ENCODE data around the gene SNHG17. TPM values are rescaled to one million over a fixed set of nuclear protein-coding genes. Genes with fewer than 3 reads are reported as not detected.

The SNHG17 gene
- total and polyA plus RNA-seq, 12 donors: 6.4 to 68.0 (median 22.3) TPM

DNA sequence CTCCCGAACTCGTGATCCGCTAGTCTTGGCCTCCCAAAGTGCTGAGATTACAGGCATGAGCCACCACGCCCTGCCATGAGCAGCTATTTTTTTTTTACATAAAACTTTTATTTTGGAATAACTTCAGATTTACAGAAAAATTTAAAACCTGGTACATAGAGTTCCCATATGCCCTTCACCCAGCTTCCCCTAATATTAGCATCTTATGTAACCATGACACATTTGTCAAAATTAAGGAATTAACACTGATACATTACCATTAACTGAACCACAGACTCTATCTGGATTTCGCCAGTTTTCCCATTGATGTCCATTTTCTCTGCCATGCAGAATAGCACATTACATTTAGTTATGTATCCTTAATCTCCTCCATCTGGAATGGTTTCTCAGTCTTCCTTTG, 23.2 kb upstream of the SNHG17 start:
- 90 to 97% (median 95%) methylated on average over 5 of the region's 5 CpGs for WGBS, 4 donors
- peaks cover 0 to 5% of the 10 kb centered on the region in 2 donors for H3K4me1 ChIP-seq (replicated peaks in 1 of 2)

DNA sequence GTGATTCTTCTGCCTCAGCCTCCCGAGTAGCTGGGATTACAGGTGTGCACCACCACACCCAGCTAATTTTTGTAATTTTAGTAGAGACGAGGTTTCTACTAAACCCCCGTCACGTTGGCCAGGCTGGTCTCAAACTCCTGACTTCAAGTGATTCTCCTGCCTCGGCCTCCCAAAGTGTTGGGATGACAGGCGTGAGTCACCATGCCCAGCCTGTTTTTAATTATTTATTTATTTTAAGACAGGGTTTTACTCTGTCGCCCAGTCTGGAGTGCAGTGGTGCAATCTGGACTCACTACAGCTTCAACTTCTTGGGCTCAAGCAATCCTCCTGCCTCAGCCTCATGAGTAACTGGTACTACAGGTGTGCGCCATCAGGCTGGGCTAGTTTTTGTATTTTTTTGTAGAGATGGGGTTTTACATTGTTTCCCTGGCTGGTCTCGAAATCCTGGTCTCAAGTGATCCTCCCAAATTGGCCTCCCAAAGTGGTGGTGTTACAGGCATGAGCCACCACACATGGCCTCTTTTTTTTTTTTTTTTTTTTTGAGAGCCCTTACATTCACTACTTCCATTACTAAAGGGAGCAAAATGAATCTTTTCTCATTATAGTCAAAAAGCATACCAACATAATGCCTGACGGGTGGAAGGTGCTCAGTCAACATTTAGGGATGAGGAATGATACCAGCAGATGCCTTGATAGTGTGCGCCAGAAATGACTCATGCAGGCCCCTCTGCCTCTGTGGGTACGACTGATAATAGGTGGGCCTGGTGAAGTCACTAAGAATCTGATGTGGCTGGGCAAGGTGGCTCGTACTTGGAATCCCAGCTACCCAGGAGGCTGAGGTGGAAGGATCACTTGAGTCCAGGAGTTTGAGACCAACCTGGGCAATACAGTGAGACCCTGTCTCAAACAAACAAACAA, 19.7 kb upstream of the SNHG17 start:
- Histone ChIP-seq H3K27ac (no peak overlapping the region), H3K4me3 (no peak overlapping the region), H3K36me3 (replicated peaks in 1 of 2) (peaks cover 0 to 7% of the 10 kb centered on the region in 2 donors), H3K4me1 (replicated peaks in 1 of 2) (no peaks in the 10 kb centered on the region), H3K9me3 (replicated peaks in 1 of 3) (no peaks in the 10 kb centered on the region), H3K27me3 (no peaks in the 10 kb centered on the region)
- intact Hi-C loops (cut with DNase I): no loop called here
- peak in 1 of 7 donors; percentile 25 for DNase-seq
- 89 to 95% (median 91%) methylated on average over 13 of the region's 13 CpGs for WGBS, 4 donors
- no peak for TF ChIP-seq POLR2A (IDR thresholded peaks at IDR 0.05)
- TF ChIP-seq, protein P1, sequence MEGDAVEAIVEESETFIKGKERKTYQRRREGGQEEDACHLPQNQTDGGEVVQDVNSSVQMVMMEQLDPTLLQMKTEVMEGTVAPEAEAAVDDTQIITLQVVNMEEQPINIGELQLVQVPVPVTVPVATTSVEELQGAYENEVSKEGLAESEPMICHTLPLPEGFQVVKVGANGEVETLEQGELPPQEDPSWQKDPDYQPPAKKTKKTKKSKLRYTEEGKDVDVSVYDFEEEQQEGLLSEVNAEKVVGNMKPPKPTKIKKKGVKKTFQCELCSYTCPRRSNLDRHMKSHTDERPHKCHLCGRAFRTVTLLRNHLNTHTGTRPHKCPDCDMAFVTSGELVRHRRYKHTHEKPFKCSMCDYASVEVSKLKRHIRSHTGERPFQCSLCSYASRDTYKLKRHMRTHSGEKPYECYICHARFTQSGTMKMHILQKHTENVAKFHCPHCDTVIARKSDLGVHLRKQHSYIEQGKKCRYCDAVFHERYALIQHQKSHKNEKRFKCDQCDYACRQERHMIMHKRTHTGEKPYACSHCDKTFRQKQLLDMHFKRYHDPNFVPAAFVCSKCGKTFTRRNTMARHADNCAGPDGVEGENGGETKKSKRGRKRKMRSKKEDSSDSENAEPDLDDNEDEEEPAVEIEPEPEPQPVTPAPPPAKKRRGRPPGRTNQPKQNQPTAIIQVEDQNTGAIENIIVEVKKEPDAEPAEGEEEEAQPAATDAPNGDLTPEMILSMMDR (IDR thresholded peaks at IDR 0.05): no peak

More for the DNA sequence above, 23.2 kb upstream of the SNHG17 start:
- TF ChIP-seq, protein P1 (IDR thresholded peaks at IDR 0.05): no peak
- TF ChIP-seq POLR2A (IDR thresholded peaks at IDR 0.05): no peak
- Histone ChIP-seq H3K27ac (no peak overlapping the region), H3K4me3 (no peak overlapping the region), H3K27me3 (no peaks in the 10 kb centered on the region), H3K9me3 (replicated peaks in 1 of 3) (no peaks in the 10 kb centered on the region), H3K36me3 (replicated peaks in 1 of 2) (no peaks in the 10 kb centered on the region)
- intact Hi-C loops (cut with DNase I): no loop called here
- DNase-seq: no peak

DNA sequence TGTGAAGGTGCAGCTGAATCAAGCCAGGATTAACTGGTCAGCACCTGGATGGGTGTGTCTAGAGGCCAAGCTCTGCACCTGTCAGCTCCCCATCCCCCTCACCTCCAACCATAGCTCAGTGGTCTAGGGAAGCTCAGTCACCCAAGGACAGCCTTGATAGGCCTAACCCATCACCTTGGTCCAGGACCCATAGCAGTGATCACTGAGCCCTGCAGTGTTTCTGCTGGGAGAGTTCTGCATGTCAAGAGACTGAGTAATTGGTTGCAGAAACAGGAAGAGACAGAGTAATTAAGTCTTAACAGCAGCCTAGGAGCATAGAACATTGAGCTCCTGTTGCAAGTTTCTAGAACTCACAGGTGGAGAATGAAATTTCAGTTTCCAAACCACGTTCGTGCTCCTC, 18.8 kb upstream of the SNHG17 start:
- 89 to 100% (median 93%) methylated on average over 2 of the region's 2 CpGs for WGBS, 4 donors
- H3K27me3 ChIP-seq: no peaks in the 10 kb centered on the region

More for the DNA sequence above, 18.8 kb upstream of the SNHG17 start:
- no peak overlapping the region for H3K4me3 ChIP-seq
- intact Hi-C loops (cut with DNase I): no loop called here
- H3K27ac ChIP-seq: no peak overlapping the region
- DNase-seq: no peak
- no peaks in the 10 kb centered on the region for H3K4me1 ChIP-seq (replicated peaks in 1 of 2)
- peaks cover 0 to 14% of the 10 kb centered on the region in 2 donors for H3K36me3 ChIP-seq (replicated peaks in 1 of 2)
- no peak for TF ChIP-seq POLR2A (IDR thresholded peaks at IDR 0.05)
- TF ChIP-seq, protein P1 (IDR thresholded peaks at IDR 0.05): no peak
- no peaks in the 10 kb centered on the region for H3K9me3 ChIP-seq (replicated peaks in 1 of 3)
